GM12891 (cell line): ENCODE data around the gene RHOBTB1.

Experiments used
- POLR2A ChIP-seq: IDR thresholded peaks from 2 replicates; pipeline ENCODE4 v1.6.1; 2011; ENCODE audit warnings: low read depth, low read length, control low read depth
- POLR2AphosphoS5 ChIP-seq: IDR thresholded peaks from 2 replicates; pipeline ENCODE4 v1.6.1; 2011; ENCODE audit warnings: low read depth, low read length, control low read depth
- TAF1 ChIP-seq: IDR thresholded peaks from 2 replicates; pipeline ENCODE4 v1.6.1; 2011; ENCODE audit warnings: low read depth, low read length, control low read depth

DNA sequence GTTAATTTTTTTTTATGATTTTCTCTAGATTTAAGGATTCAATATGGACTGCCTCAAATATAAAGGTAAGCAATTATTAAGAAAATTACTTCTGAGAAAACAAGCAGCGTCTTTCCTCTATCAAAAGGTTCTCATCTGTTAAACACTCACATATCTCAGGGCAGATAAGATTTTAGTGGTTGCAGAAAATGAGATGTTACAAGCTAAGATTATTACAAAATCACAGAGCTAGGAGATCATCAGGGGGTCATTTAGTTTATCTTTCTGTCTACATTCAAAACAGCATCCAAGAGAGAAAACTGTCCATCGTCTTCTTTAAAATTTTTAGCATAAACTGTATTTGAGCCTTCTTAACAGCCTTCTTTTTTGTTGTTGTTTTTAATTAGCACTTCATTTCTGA, 29.1 kb upstream of the RHOBTB1 start:
- TF ChIP-seq POLR2AphosphoS5 (no peak), POLR2A (no peak), TAF1 (no peak)
